OCI-LY1 (cell line): Measurements from ENCODE around the gene TSR1.
A peak's percentile ranks its signal among the peaks of the same experiment; 100 is the strongest.

Experiments used
- H2AFZ ChIP-seq: fragments of 200-600 bp; sonication (generic), shearing (Covaris generic); 2 replicates; pipeline ENCODE4 v1.6.0; 2014; ENCODE audit warnings: antibody characterized with exemption, mild to moderate bottlenecking, low read length
- H3F3A ChIP-seq: fragments of 200-600 bp; sonication (generic), shearing (Covaris generic); 2 replicates; pipeline ENCODE4 v1.6.0; 2014; ENCODE audit warnings: mild to moderate bottlenecking, antibody characterized with exemption, low read length, moderate library complexity; ENCODE audit not compliant: insufficient read depth
- H3K27ac ChIP-seq: fragments of 200-600 bp; sonication (generic); 2 replicates; pipeline ENCODE4 v1.5.1; 2014; ENCODE audit warnings: low read length, mixed run types, mild to moderate bottlenecking, low read depth; ENCODE audit not compliant: poor library complexity, severe bottlenecking
- H3K27me3 ChIP-seq: fragments of 200-600 bp; sonication (generic); 2 replicates; pipeline ENCODE4 v1.6.0; 2014; ENCODE audit warnings: antibody characterized with exemption, mild to moderate bottlenecking, low read length, moderate library complexity; ENCODE audit not compliant: insufficient read depth
- H3K36me3 ChIP-seq: fragments of 200-600 bp; sonication (generic); 2 replicates; pipeline ENCODE4 v1.6.1; 2014; ENCODE audit warnings: mild to moderate bottlenecking, antibody characterized with exemption, low read length, moderate library complexity, mixed read lengths; ENCODE audit not compliant: insufficient read depth
- H3K4me1 ChIP-seq: fragments of 200-600 bp; sonication (generic); 2 replicates; pipeline ENCODE4 v1.5.1; 2014; ENCODE audit warnings: mild to moderate bottlenecking, low read length, moderate library complexity; ENCODE audit not compliant: insufficient read depth, severe bottlenecking
- H3K4me2 ChIP-seq: fragments of 200-600 bp; sonication (generic), shearing (Covaris generic); 2 replicates; pipeline ENCODE4 v1.6.1; 2014; ENCODE audit warnings: low read length
- H3K4me3 ChIP-seq: fragments of 200-600 bp; sonication (generic); 2 replicates; pipeline ENCODE4 v1.5.1; 2014; ENCODE audit warnings: low read length, low read depth, mild to moderate bottlenecking, mixed read lengths; ENCODE audit not compliant: poor library complexity, severe bottlenecking
- H3K79me2 ChIP-seq: fragments of 200-600 bp; shearing (Covaris generic); 2 replicates; pipeline ENCODE4 v1.6.1; 2016; ENCODE audit warnings: mixed run types, low read length, mixed read lengths; ENCODE audit not compliant: insufficient read depth
- H3K9ac ChIP-seq: fragments of 200-600 bp; sonication (generic), shearing (Covaris generic); 2 replicates; pipeline ENCODE4 v1.6.1; 2014; ENCODE audit warnings: mild to moderate bottlenecking, low read length, mixed read lengths
- H3K9me2 ChIP-seq: fragments of 200-600 bp; sonication (generic), shearing (Covaris generic); 2 replicates; pipeline ENCODE4 v1.6.1; 2014; ENCODE audit warnings: low read depth, mild to moderate bottlenecking, low read length, mixed read lengths
- H3K9me3 ChIP-seq: fragments of 200-600 bp; shearing (Covaris generic); 2 replicates; pipeline ENCODE4 v1.6.1; 2014; ENCODE audit warnings: low read length, mixed read lengths
- H4K20me1 ChIP-seq: fragments of 200-600 bp; sonication (generic), shearing (Covaris generic); 2 replicates; pipeline ENCODE4 v1.6.0; 2016; ENCODE audit warnings: mild to moderate bottlenecking, low read length; ENCODE audit not compliant: insufficient read depth
- CTCF ChIP-seq: fragments of 200-600 bp; sonication (generic), shearing (Covaris generic); IDR thresholded peaks from 2 replicates; pipeline ENCODE4 v1.5.1; 2017; ENCODE audit warnings: mild to moderate bottlenecking, antibody characterized with exemption, low read length, moderate library complexity, mixed read lengths
- EZH2 ChIP-seq: fragments of 200-600 bp; sonication (generic), shearing (Covaris generic); IDR thresholded peaks from 2 replicates; pipeline ENCODE4 v1.8.0; 2017; ENCODE audit warnings: borderline replicate concordance, mixed run types, mild to moderate bottlenecking, antibody characterized with exemption, low read length, moderate library complexity, mixed read lengths

TSR1 gene

DNA sequence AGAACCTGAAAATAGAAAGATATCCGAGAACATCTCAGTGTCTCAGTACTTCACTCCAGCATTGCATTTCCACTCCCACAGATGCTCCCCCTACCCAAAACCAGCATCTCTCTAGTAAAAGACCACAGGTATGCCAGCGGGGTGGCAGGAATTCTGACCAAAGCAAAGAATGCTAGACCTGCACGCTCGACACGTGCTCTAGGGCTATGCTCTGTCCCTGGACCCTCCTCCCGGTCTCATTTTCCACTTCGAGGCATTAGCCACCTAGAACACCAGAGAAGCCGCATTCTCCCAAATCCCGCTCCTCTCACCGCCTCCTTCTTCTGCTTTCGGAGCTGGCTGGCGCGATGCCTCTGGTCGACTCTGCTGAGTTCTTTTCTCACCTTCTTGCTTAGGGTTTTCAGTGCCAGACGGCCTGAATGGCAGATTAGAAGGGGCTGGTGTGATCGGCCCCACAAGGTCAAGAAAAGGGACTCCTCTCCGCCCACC lies 487 bp downstream of the TSR1 start:
- peak overlapping the region; percentile 83 for H3K27ac ChIP-seq
- TF ChIP-seq CTCF (no peak), EZH2 (no peak)
- H3K9me2 ChIP-seq: no peaks in the 10 kb centered on the region
- peaks cover 51% of the 10 kb centered on the region for H3K36me3 ChIP-seq
- H2AFZ ChIP-seq: no peak overlapping the region
- peak overlapping the region; percentile 94 for H3K9ac ChIP-seq
- H3F3A ChIP-seq: no peaks in the 10 kb centered on the region
- H3K27me3 ChIP-seq: no peaks in the 10 kb centered on the region
- H4K20me1 ChIP-seq: no peaks in the 10 kb centered on the region
- H3K4me2 ChIP-seq: peak overlapping the region; percentile 93
- H3K9me3 ChIP-seq: no peaks in the 10 kb centered on the region
- peaks cover 23% of the 10 kb centered on the region for H3K4me1 ChIP-seq
- peak overlapping the region; percentile 91 for H3K4me3 ChIP-seq
- peaks cover 15% of the 10 kb centered on the region for H3K79me2 ChIP-seq

DNA sequence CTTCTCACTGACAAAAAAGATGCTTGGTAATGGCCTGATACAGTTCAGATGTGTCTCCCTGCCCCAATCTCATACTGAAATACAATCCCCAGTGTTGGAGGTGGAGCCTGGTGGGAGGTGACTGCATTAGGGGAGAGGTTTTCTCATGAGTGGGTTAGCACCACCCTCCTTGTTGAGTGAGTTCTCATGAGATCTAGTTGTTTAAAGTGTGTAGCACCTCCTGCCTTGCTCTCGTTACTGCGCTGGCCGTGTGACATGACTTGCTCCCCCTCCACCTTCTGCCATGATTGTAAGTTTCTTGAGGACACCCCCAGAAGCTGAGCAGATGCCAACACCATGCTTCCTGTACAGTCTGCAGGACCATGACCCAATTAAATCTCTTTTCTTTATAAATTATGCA lies 5.0 kb downstream of the TSR1 start:
- no peak overlapping the region for H3K27ac ChIP-seq
- no peak overlapping the region for H3K4me3 ChIP-seq
- H3K36me3 ChIP-seq: peaks cover 94% of the 10 kb centered on the region
- TF ChIP-seq CTCF: no peak
- TF ChIP-seq EZH2: no peak
- no peaks in the 10 kb centered on the region for H3K9me3 ChIP-seq
- H3F3A ChIP-seq: no peaks in the 10 kb centered on the region
- H3K4me2 ChIP-seq: no peak overlapping the region
- no peak overlapping the region for H2AFZ ChIP-seq
- H3K27me3 ChIP-seq: no peaks in the 10 kb centered on the region
- H3K79me2 ChIP-seq: peaks cover 15% of the 10 kb centered on the region
- peaks cover 18% of the 10 kb centered on the region for H3K4me1 ChIP-seq
- H4K20me1 ChIP-seq: no peaks in the 10 kb centered on the region
- no peaks in the 10 kb centered on the region for H3K9me2 ChIP-seq
- H3K9ac ChIP-seq: no peak overlapping the region

- Histone ChIP-seq H3K27me3 (no peaks in the 10 kb centered on the region), H3K9me3 (no peaks in the 10 kb centered on the region), H3K4me2 (no peak overlapping the region), H3K27ac (no peak overlapping the region), H3K9ac (no peak overlapping the region), H3F3A (no peaks in the 10 kb centered on the region), H3K4me3 (no peak overlapping the region), H3K4me1 (no peaks in the 10 kb centered on the region), H4K20me1 (no peaks in the 10 kb centered on the region), H3K36me3 (peaks cover 73% of the 10 kb centered on the region), H3K79me2 (no peaks in the 10 kb centered on the region), H2AFZ (no peak overlapping the region), H3K9me2 (no peaks in the 10 kb centered on the region)
- TF ChIP-seq EZH2 (no peak), CTCF (no peak)
These were observed 12.5 kb downstream of the TSR1 start for GRCh38 chr17:2323629-2324314.
